ENCODE measurements around the gene BICDL2. TPM values are rescaled to one million over a fixed set of nuclear protein-coding genes. Genes with fewer than 3 reads are reported as not detected.

BICDL2 gene
- polyA plus RNA-seq, 2 of the 4 experiments (the other 2 are of a cell fraction), result not detected

DNA sequence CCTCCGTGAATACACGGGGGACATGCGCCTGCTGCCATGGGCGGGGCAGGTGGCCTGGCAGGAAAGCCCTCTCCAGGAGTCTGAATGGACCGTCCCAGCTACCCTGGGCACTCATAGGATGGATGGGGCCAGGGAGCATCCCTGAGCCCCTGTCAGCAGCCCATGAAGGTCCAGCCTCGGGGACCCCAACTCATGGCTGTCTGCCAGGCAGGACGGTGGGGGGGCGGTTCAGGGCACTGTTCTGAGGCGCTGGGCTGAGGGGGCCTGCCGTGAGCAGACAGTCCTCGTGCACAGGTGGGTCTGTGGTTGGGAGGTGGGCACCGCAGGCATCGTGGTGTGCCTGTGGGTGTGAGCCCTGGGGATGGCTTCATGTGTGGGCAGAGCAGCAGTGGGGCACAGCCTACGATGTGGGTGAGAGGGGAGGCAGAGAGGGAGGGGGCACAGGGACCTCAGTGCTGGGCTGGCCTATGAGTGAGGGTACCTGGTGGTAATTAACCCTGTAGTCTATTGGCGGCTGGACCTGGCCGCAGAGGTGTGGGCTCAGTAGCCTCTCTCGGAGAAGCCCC is 50.0 kb downstream of the BICDL2 start:
- Histone ChIP-seq H3K4me1 (peaks cover 6% of the 10 kb centered on the region; the same call in 2 of the 3 replicates), H3K4me2 (no peak overlapping the region), H3K27ac (no peak overlapping the region), H3K4me3 (no peak overlapping the region), H3K9me3 (no peaks in the 10 kb centered on the region)
- ATAC-seq (no peak), FAIRE-seq (no peak), DNase-seq (ENCODE audit: low read depth in 1 of 2, low spot score in 1 of 2) (no peak)
- CTCF ChIA-PET, result interaction anchor here (1.1 to 2.3 kb wide), 3 partner anchors 14 to 60 kb away, joined by 3 to 10 read pairs (median 4); no protein-coding TSS in a partner anchor
- 79% methylated on average over 13 of the region's 17 CpGs for WGBS (ENCODE audit: missing lambda C conversion rate)
- POLR2A ChIA-PET, result no interaction called here
- TF ChIP-seq FOSL2 (IDR thresholded peaks at IDR 0.05) (no peak), FOSL2 (CRISPR knock-in tag; IDR thresholded peaks at IDR 0.05) (no peak), HOXA7 (CRISPR knock-in tag; IDR thresholded peaks at IDR 0.05) (no peak), JUN (IDR thresholded peaks at IDR 0.05) (no peak), TP53 (CRISPR knock-in tag; IDR thresholded peaks at IDR 0.05) (no peak), CBX2 (IDR thresholded peaks at IDR 0.05; ENCODE audit: borderline replicate concordance, low read depth) (no peak), RAD21 (conservative IDR thresholded peaks at IDR 0.05 in 1 of 2, IDR thresholded peaks at IDR 0.05 in 1 of 2) (no peak), HEYL (CRISPR knock-in tag; IDR thresholded peaks at IDR 0.05) (no peak), CBX8 (IDR thresholded peaks at IDR 0.05) (no peak), MAFK (IDR thresholded peaks at IDR 0.05; ENCODE audit: partially characterized antibody) (no peak), NFE2L2 (conservative IDR thresholded peaks at IDR 0.05; ENCODE audit: low read length) (no peak), KDM5A (IDR thresholded peaks at IDR 0.05) (no peak), NPAS2 (CRISPR knock-in tag; IDR thresholded peaks at IDR 0.05; ENCODE audit: borderline replicate concordance) (no peak), HOXB5 (CRISPR knock-in tag; IDR thresholded peaks at IDR 0.05) (no peak), EHF (CRISPR knock-in tag; IDR thresholded peaks at IDR 0.05) (no peak), CEBPB (IDR thresholded peaks at IDR 0.05) (no peak), FOSB (CRISPR knock-in tag; IDR thresholded peaks at IDR 0.05) (no peak)
- TF ChIP-seq, protein P1, sequence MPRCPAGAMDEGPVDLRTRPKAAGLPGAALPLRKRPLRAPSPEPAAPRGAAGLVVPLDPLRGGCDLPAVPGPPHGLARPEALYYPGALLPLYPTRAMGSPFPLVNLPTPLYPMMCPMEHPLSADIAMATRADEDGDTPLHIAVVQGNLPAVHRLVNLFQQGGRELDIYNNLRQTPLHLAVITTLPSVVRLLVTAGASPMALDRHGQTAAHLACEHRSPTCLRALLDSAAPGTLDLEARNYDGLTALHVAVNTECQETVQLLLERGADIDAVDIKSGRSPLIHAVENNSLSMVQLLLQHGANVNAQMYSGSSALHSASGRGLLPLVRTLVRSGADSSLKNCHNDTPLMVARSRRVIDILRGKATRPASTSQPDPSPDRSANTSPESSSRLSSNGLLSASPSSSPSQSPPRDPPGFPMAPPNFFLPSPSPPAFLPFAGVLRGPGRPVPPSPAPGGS (IDR thresholded peaks at IDR 0.05), result no peak
- TF ChIP-seq, protein P2, sequence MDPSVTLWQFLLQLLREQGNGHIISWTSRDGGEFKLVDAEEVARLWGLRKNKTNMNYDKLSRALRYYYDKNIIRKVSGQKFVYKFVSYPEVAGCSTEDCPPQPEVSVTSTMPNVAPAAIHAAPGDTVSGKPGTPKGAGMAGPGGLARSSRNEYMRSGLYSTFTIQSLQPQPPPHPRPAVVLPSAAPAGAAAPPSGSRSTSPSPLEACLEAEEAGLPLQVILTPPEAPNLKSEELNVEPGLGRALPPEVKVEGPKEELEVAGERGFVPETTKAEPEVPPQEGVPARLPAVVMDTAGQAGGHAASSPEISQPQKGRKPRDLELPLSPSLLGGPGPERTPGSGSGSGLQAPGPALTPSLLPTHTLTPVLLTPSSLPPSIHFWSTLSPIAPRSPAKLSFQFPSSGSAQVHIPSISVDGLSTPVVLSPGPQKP (IDR thresholded peaks at IDR 0.05; ENCODE audit: low read depth, low read length), result no peak
- TF ChIP-seq, protein P3, sequence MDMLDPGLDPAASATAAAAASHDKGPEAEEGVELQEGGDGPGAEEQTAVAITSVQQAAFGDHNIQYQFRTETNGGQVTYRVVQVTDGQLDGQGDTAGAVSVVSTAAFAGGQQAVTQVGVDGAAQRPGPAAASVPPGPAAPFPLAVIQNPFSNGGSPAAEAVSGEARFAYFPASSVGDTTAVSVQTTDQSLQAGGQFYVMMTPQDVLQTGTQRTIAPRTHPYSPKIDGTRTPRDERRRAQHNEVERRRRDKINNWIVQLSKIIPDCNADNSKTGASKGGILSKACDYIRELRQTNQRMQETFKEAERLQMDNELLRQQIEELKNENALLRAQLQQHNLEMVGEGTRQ (IDR thresholded peaks at IDR 0.05), result no peak
- TF ChIP-seq, protein P4, sequence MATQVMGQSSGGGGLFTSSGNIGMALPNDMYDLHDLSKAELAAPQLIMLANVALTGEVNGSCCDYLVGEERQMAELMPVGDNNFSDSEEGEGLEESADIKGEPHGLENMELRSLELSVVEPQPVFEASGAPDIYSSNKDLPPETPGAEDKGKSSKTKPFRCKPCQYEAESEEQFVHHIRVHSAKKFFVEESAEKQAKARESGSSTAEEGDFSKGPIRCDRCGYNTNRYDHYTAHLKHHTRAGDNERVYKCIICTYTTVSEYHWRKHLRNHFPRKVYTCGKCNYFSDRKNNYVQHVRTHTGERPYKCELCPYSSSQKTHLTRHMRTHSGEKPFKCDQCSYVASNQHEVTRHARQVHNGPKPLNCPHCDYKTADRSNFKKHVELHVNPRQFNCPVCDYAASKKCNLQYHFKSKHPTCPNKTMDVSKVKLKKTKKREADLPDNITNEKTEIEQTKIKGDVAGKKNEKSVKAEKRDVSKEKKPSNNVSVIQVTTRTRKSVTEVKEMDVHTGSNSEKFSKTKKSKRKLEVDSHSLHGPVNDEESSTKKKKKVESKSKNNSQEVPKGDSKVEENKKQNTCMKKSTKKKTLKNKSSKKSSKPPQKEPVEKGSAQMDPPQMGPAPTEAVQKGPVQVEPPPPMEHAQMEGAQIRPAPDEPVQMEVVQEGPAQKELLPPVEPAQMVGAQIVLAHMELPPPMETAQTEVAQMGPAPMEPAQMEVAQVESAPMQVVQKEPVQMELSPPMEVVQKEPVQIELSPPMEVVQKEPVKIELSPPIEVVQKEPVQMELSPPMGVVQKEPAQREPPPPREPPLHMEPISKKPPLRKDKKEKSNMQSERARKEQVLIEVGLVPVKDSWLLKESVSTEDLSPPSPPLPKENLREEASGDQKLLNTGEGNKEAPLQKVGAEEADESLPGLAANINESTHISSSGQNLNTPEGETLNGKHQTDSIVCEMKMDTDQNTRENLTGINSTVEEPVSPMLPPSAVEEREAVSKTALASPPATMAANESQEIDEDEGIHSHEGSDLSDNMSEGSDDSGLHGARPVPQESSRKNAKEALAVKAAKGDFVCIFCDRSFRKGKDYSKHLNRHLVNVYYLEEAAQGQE (IDR thresholded peaks at IDR 0.05), result no peak
